IPS DF 6.9 (cell line): Measurements from ENCODE around the gene PACSIN1.

Source experiments
- DNase-seq: peaks from one replicate; pipeline ENCODE4 v3.0.0-alpha.2; 2013; ENCODE audit warnings: low read depth, low spot score
- H3K27ac ChIP-seq: one replicate; pipeline ENCODE4 v1.5.1; 2013; ENCODE audit warnings: low read length, control low read depth
- H3K27me3 ChIP-seq: 2 replicates; pipeline ENCODE4 v1.6.1; 2013; ENCODE audit warnings: mild to moderate bottlenecking, low read length; ENCODE audit not compliant: control insufficient read depth, insufficient read depth
- H3K36me3 ChIP-seq: 2 replicates; pipeline ENCODE4 v1.6.1; 2013; ENCODE audit warnings: low read length; ENCODE audit not compliant: control insufficient read depth, insufficient read depth
- H3K4me1 ChIP-seq: 2 replicates; pipeline ENCODE4 v1.6.1; 2013; ENCODE audit warnings: low read length; ENCODE audit not compliant: control insufficient read depth, insufficient read depth
- H3K4me3 ChIP-seq: 2 replicates; pipeline ENCODE4 v1.5.1; 2013; ENCODE audit warnings: mild to moderate bottlenecking, low read length
- H3K9me3 ChIP-seq: 2 replicates; pipeline ENCODE4 v1.6.1; 2013; ENCODE audit warnings: low read length, inconsistent platforms; ENCODE audit not compliant: control insufficient read depth, insufficient read depth
- WGBS: extraction: QIAGEN DNeasy Blood & Tissue Kit; methylation state at CpG from one replicate; pipeline ENCODE4 v1.1.7; 2013; ENCODE audit warnings: mixed read lengths, missing lambda C conversion rate; ENCODE audit not compliant: insufficient read length, insufficient coverage; 5-methylcytosine and 5-hydroxymethylcytosine counted together

PACSIN1 gene

DNA sequence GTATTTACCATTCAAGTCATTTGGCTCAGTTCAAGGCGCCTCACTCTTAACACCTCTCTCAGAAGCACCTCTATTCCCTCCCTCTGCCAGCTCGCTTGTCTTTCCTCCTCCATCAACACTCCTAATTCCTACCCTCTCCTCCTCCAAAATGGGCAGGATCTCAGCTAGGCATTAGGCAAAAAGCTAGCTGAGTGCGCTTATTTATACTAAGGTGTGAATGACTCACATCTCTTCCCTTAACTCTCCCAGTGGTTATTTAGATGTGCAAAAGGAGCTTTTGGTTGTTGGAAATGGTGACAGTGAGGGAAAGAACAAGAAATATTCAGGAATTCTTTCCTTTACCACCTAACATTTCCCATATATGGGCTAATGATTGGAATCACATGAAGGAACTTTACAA is 29.1 kb downstream of the PACSIN1 start:
- no peaks in the 10 kb centered on the region for H3K4me1 ChIP-seq
- no peak for DNase-seq
- H3K27ac ChIP-seq, result no peak overlapping the region
- no peaks in the 10 kb centered on the region for H3K9me3 ChIP-seq
- H3K4me3 ChIP-seq, result no peak overlapping the region
- H3K36me3 ChIP-seq, result no peaks in the 10 kb centered on the region
- H3K27me3 ChIP-seq, result no peaks in the 10 kb centered on the region
- no CpG with 5 or more reads among the region's 3 CpGs for WGBS

DNA sequence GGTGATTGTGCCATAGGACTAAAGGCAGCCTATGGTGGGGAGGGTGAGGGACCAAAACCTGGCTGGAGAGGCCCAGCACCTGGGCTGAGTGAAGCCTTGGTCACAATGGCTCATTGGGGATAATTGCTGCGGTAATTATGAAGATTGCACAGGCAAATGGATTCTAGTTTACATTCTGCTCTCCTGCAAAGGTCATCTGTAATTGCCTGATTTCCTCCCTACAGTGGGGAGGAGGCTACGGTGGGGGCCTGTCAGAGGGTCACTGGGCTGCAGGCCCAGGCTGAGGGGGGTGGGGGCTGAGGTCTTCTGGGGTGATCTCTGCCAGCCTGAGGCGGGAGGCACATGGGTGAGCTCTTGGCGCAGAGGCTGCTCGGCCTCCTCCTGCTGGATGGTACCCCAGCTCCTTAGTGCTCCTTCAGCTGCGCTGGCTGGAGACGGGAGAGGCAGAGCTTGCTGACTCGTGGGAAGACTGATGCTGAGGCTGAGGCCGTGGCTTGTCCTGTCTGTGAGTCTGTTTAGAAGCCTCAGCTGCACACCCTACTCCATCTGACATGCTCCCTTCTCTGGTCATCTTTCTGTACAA is 30.3 kb downstream of the PACSIN1 start:
- no peaks in the 10 kb centered on the region for H3K9me3 ChIP-seq
- H3K27ac ChIP-seq, result no peak overlapping the region
- no peak overlapping the region for H3K4me3 ChIP-seq
- no peaks in the 10 kb centered on the region for H3K36me3 ChIP-seq
- no peaks in the 10 kb centered on the region for H3K27me3 ChIP-seq
- DNase-seq, result no peak
- WGBS, result no CpG with 5 or more reads among the region's 9 CpGs
- H3K4me1 ChIP-seq, result no peaks in the 10 kb centered on the region

DNA sequence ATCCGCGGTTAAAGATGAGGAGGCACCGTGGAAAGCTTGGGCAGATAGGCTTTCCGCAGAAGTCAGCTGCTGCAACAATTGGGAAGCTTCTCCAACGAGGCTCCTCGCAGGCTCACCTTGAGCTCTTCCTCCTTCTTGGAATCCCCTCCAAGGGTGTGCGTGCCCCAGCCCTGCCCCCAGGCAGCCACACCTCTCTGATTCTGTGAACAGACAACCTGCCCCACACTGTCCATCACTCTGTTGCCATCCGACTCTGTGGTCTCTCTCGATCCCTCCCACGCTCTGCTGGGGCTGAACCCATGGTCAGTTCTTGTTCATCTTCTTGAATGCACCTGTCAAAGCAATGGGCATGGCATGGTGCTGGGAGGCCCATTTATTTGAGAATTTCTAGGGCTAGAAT is 31.5 kb downstream of the PACSIN1 start:
- Histone ChIP-seq H3K4me3 (no peak overlapping the region), H3K27me3 (no peaks in the 10 kb centered on the region), H3K36me3 (no peaks in the 10 kb centered on the region), H3K27ac (no peak overlapping the region), H3K9me3 (no peaks in the 10 kb centered on the region), H3K4me1 (no peaks in the 10 kb centered on the region)
- WGBS, result no CpG with 5 or more reads among the region's 10 CpGs
- DNase-seq, result no peak

DNA sequence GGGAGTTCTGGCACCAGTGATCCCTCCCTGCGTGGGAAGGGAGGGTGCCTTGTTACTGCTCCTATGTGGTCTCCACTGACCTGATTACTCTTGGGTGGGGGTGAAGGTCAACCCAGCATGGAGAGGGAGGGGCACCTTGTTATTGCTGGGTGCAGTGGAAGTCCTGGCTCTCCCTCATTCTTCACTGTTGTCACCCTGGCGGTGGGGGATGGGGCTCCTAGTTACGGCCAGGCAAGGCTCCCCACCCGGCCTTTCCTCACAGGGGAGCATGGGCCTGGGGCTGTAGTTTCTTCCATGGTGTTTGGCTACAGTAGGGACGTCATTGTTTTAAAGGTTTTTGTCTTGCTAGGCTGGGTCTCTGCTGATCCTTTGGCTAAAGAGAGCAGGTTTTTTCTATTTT is 40.8 kb downstream of the PACSIN1 start:
- WGBS, result no CpG with 5 or more reads among the region's 5 CpGs
- no peak overlapping the region for H3K4me3 ChIP-seq

DNA sequence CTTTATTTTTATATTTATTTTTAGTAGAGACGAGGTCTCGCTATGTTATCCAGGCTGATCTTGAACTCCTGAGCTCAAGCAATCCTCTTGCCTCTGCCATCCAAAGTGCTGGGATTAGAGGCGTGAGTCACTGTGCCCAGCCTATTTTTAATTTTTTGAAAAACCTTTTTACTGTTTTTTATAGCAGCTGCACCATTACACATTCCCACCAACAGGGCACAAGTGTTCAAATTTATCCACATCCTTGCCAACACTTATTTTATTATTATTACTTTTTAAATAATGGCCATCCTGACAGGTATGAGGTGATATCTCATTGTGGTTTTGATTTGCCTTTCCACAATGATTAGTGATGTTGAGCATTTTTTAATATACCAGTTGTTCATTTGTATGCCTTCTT is 42.5 kb downstream of the PACSIN1 start:
- no peaks in the 10 kb centered on the region for H3K36me3 ChIP-seq
- H3K4me3 ChIP-seq, result no peak overlapping the region
- no peaks in the 10 kb centered on the region for H3K9me3 ChIP-seq
- WGBS, result no CpG with 5 or more reads among the region's 3 CpGs
- DNase-seq, result no peak
- H3K4me1 ChIP-seq, result peaks cover 3% of the 10 kb centered on the region; the same call in 1 of the 2 replicates
- H3K27ac ChIP-seq, result no peak overlapping the region
- H3K27me3 ChIP-seq, result no peaks in the 10 kb centered on the region

More for the DNA sequence above, 40.8 kb downstream of the PACSIN1 start:
- H3K27me3 ChIP-seq, result no peaks in the 10 kb centered on the region
- no peaks in the 10 kb centered on the region for H3K9me3 ChIP-seq
- no peak for DNase-seq
- H3K4me1 ChIP-seq, result peaks cover 3% of the 10 kb centered on the region; the same call in 1 of the 2 replicates
- H3K36me3 ChIP-seq, result no peaks in the 10 kb centered on the region
- no peak overlapping the region for H3K27ac ChIP-seq

DNA sequence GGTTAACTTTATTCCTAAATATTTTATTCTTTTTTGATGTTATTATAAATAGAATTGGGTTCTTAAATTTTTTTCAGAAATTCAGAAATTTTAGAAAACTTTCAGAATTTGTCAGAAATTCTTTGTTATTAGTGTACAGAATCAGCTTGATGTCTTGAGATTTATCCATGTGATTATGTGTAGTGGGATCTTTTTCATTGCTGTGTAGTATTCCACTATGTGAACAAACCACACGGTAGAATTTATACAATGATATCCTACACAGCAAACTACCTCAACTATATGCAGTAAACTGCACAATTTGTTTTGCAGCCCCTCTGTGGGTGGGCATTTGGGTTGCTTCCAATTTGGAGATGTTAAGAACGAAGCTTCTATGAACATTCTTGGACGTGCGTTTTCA is 43.9 kb downstream of the PACSIN1 start:
- H3K4me1 ChIP-seq, result peaks cover 3% of the 10 kb centered on the region; the same call in 1 of the 2 replicates
- H3K27ac ChIP-seq, result no peak overlapping the region
- no peaks in the 10 kb centered on the region for H3K36me3 ChIP-seq
- H3K27me3 ChIP-seq, result no peaks in the 10 kb centered on the region
- H3K9me3 ChIP-seq, result no peaks in the 10 kb centered on the region
- no peak for DNase-seq
- no CpG with 5 or more reads among the region's 4 CpGs for WGBS
- no peak overlapping the region for H3K4me3 ChIP-seq

DNA sequence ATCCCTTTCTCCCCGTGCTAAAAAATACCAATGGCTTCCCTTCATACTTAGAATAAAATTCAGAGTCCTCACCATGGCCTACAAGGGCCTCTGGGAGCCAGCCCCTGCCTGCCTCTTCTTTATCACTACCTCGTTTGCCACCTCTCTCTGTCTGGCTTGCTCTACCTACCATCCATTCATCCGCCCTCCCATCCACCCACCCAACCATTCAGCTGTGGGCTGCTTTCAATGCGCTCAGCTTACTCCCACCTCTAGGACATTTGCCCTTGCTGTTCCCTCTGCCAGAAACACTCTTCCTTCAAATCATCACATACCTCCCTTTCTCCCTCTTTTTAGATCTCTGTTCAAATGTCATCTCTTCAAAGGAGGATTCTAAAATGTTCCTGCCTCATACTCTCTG is 44.4 kb downstream of the PACSIN1 start:
- Histone ChIP-seq H3K36me3 (no peaks in the 10 kb centered on the region), H3K27me3 (no peaks in the 10 kb centered on the region), H3K4me1 (peaks cover 5% of the 10 kb centered on the region; the same call in 1 of the 2 replicates), H3K4me3 (no peak overlapping the region), H3K27ac (no peak overlapping the region), H3K9me3 (no peaks in the 10 kb centered on the region)
- WGBS, result no CpG with 5 or more reads among the region's 4 CpGs
- DNase-seq, result no peak

DNA sequence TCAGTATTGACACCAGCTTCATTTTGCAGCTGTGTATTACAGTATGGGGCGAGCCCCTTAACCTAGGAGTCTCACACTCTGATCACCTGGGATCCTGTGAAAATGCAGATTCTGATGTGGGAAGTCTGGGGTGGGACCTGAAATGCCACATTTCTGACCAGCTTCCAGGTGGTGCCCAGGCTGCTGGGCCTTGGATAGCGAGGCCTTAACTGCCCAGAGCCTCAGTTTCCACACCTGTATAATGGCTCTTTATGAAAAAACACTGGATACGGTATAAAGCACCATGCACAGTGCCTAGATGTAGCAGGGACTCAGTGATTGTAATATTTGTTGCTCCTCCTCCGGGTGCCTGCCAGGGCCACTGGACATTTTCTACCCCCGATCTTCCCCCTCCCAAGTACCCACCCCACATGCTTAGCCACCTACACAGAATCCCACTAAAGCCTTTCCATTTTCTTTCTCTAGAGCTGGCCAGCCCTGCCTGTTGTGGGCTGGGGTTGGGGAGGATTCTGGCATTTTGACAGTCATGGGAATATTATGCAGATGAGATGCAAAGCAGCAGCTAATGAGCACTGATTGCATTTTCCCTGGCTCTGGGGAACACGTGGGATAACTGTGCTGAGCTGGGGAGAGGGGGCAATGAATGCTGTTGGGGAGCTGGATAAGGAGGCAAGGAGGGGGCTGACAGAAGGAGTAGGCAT is 45.5 kb downstream of the PACSIN1 start:
- Histone ChIP-seq H3K36me3 (no peaks in the 10 kb centered on the region), H3K9me3 (no peaks in the 10 kb centered on the region), H3K4me1 (peaks cover 7% of the 10 kb centered on the region; the same call in 1 of the 2 replicates), H3K27ac (no peak overlapping the region), H3K4me3 (no peak overlapping the region), H3K27me3 (no peaks in the 10 kb centered on the region)
- DNase-seq, result no peak
- WGBS, result no CpG with 5 or more reads among the region's 6 CpGs

DNA sequence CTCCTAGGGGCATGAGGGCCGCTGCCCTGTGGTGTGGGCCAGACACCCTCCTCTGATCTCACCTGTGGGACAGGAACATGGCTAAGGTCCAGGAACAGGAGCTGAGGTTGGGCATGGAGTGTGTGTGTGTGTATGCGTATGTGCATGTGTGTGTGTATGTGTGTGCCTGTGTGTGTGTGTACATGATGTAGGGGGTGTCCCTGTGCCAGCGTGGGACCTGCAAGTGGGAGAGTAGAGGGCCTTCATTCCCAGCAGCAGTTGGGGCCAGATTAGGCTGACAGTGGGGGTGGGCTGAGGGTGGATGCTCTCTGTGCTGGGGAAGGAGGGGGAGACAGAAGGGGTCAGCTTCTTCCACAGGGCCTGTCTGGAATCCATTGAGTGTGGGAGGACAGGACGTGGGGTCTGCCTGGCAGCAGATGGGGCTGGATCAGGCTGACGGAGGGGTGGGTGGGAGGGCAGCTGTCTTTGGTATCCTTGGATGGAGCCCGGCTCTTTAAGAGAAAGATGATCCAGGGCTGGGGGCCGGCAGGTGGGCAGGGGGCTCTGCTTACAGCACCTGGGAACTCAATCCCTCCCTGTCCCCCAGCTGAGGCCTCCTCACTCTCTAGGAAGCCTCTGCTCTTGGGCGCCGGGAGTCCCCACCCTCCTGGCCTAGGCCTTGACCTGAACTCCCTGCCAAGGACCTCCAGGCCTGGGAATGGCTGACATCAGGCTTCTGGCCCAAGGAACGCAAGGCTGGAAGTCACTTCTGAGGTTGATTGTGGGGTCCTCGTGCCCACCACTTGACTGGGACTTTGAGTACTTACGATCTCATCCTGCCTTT is 46.2 kb downstream of the PACSIN1 start:
- Histone ChIP-seq H3K36me3 (no peaks in the 10 kb centered on the region), H3K27ac (no peak overlapping the region), H3K4me3 (no peak overlapping the region), H3K4me1 (peaks cover 4% of the 10 kb centered on the region; the same call in 1 of the 2 replicates), H3K9me3 (no peaks in the 10 kb centered on the region), H3K27me3 (no peaks in the 10 kb centered on the region)
- no peak for DNase-seq
- no CpG with 5 or more reads among the region's 12 CpGs for WGBS

DNA sequence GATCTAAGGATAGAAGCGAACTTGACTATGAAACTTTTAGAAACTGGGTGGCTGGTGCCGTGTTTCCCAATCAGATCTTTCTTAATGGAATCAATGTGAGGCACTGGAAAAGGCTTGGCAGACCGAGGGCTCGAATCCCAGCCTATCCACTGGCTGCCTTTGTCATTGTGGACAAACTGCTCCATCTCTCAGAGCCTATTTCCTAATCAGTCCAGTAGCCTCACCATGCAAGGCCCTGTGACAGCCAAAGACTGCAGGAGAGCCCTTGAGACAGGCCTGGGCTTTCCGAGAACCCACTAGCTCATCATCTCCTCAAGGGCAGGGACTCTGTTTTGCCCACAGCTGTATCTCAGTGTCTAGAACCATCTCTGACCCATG is 46.9 kb downstream of the PACSIN1 start:
- no CpG with 5 or more reads among the region's 5 CpGs for WGBS
- DNase-seq, result no peak
- Histone ChIP-seq H3K4me3 (no peak overlapping the region), H3K9me3 (no peaks in the 10 kb centered on the region), H3K36me3 (no peaks in the 10 kb centered on the region), H3K4me1 (peaks cover 4% of the 10 kb centered on the region; the same call in 1 of the 2 replicates), H3K27ac (no peak overlapping the region), H3K27me3 (no peaks in the 10 kb centered on the region)
